B cell (primary cell): ENCODE results near the gene DRAP1. TPM values are rescaled to one million over a fixed set of nuclear protein-coding genes. Genes with fewer than 3 reads are reported as not detected.

ENCODE experiments used
- ATAC-seq: fragments of 200-7000 bp; cut with Tn5 transposase; one replicate; pipeline ENCODE4 v1.10.0; 2021; ENCODE audit warnings: low read depth, mild to moderate bottlenecking, moderate number of reproducible peaks, moderate library complexity
- CTCF ChIA-PET: fragments of 350-600 bp; sonication (Branson Sonifier 250); formaldehyde crosslinking; loops from one replicate; lab custom pipeline; 2021; ENCODE audit warnings: antibody characterized with exemption, inconsistent platforms; lab: Charles Lee
- POLR2A ChIA-PET: fragments of 350-600 bp; sonication (Branson Sonifier 250); formaldehyde crosslinking; loops from one replicate; lab custom pipeline; 2021; ENCODE audit warnings: antibody characterized with exemption; lab: Charles Lee
- DNase-seq: peaks from one replicate; pipeline ENCODE4 v3.0.0; 2013
- H2AFZ ChIP-seq: 2 replicates; pipeline ENCODE4 v1.6.1; 2012; ENCODE audit warnings: mild to moderate bottlenecking, low read depth, low read length; ENCODE audit not compliant: insufficient read depth, poor library complexity, severe bottlenecking
- H3K27ac ChIP-seq, 2 donors: 1 replicate in 1 of 2; 2 replicates in 1 of 2; pipeline ENCODE4 v1.5.1; 2012 to 2013; ENCODE audit warnings: low read length in 2 of 2, mild to moderate bottlenecking in 2 of 2, moderate library complexity in 1 of 2
- H3K27me3 ChIP-seq, 4 experiments: fragments of 200-600 bp in 1 of 4; sonication (generic) in 1 of 4; replicated peaks in 1 of 4; 1 replicate in 2 of 4; 2 replicates in 2 of 4; pipeline versions ENCODE4 v1.6.1 to v1.7.0; 2013 to 2016; ENCODE audit warnings: low read length in 3 of 4, mild to moderate bottlenecking in 2 of 4, mixed read lengths in 1 of 4, moderate library complexity in 1 of 4; ENCODE audit not compliant: insufficient read depth in 4 of 4, control insufficient read depth in 3 of 4; ENCODE audit errors: control extremely low read depth in 1 of 4
- H3K36me3 ChIP-seq, 2 experiments: replicated peaks in 1 of 2; 1 replicate in 1 of 2; 2 replicates in 1 of 2; pipeline versions ENCODE4 v1.6.1 to v1.7.1; 2013; ENCODE audit warnings: low read length in 1 of 2; ENCODE audit not compliant: insufficient read depth in 2 of 2, control insufficient read depth in 1 of 2; ENCODE audit errors: control extremely low read depth in 1 of 2, extremely low read depth in 1 of 2
- H3K4me1 ChIP-seq, 2 donors: fragments of 200-600 bp in 1 of 2; sonication (generic) in 1 of 2; 1 replicate in 1 of 2; 2 replicates in 1 of 2; pipeline versions ENCODE4 v1.5.1 to v1.6.1; 2013 to 2017; ENCODE audit warnings: low read length in 2 of 2; ENCODE audit not compliant: control insufficient read depth in 2 of 2, insufficient read depth in 2 of 2
- H3K4me2 ChIP-seq: replicated peaks from 2 replicates; pipeline ENCODE3; 2012; ENCODE audit warnings: mild to moderate bottlenecking, low read depth, low read length; ENCODE audit not compliant: poor library complexity, severe bottlenecking
- H3K4me3 ChIP-seq, 5 experiments: fragments of 200-600 bp in 1 of 5; sonication (generic) in 1 of 5; 1 replicate in 3 of 5; 2 replicates in 2 of 5; pipeline versions ENCODE4 v1.5.1 to v1.7.0; 2011 to 2016; ENCODE audit warnings: low read length in 4 of 5, mild to moderate bottlenecking in 4 of 5, low read depth in 2 of 5, control low read depth in 1 of 5, moderate library complexity in 1 of 5; ENCODE audit not compliant: insufficient read depth in 1 of 5; ENCODE audit errors: control extremely low read depth in 1 of 5, extremely low read depth in 1 of 5
- H3K79me2 ChIP-seq: fragments of 200-600 bp; sonication (generic); one replicate; pipeline ENCODE4 v1.6.0; 2016; ENCODE audit warnings: low read length; ENCODE audit not compliant: control insufficient read depth, insufficient read depth
- H3K9ac ChIP-seq: fragments of 200-600 bp; sonication (generic); 2 replicates; pipeline ENCODE4 v1.6.1; 2017; ENCODE audit warnings: mild to moderate bottlenecking, low read length, moderate library complexity
- H3K9me3 ChIP-seq, 3 donors: one replicate each; pipeline versions ENCODE4 v1.6.1 to v1.7.1; 2013; ENCODE audit warnings: low read length in 2 of 3; ENCODE audit not compliant: control insufficient read depth in 2 of 3, insufficient read depth in 1 of 3; ENCODE audit errors: control extremely low read depth in 1 of 3
- H4K20me1 ChIP-seq: 2 replicates; pipeline ENCODE4 v1.6.0; 2012; ENCODE audit warnings: mild to moderate bottlenecking, low read length; ENCODE audit not compliant: insufficient read depth, control insufficient read depth, poor library complexity, severe bottlenecking
- H3K27ac Mint-ChIP-seq: one replicate; pipeline ENCODE4 v1.8.0; 2021; ENCODE audit warnings: mixed read lengths
- H3K27me3 Mint-ChIP-seq: one replicate; pipeline ENCODE4 v1.8.0; 2021; ENCODE audit warnings: mixed read lengths
- H3K4me1 Mint-ChIP-seq: one replicate; pipeline ENCODE4 v1.8.0; 2021; ENCODE audit warnings: mixed read lengths
- H3K4me3 Mint-ChIP-seq: one replicate; pipeline ENCODE4 v1.8.0; 2021; ENCODE audit warnings: mixed read lengths
- H3K9me3 Mint-ChIP-seq: one replicate; pipeline ENCODE4 v1.8.0; 2022; ENCODE audit warnings: mixed read lengths; ENCODE audit not compliant: insufficient read depth
- CTCF ChIP-seq: fragments of 200-600 bp; IDR thresholded peaks from one replicate; pipeline ENCODE4 v1.8.0; 2022; ENCODE audit warnings: antibody characterized with exemption, mild to moderate bottlenecking
- EZH2 ChIP-seq: IDR thresholded peaks from 2 replicates; pipeline ENCODE4 v1.6.1; 2012; ENCODE audit warnings: borderline replicate concordance, low read depth, mild to moderate bottlenecking, moderate library complexity, low read length; ENCODE audit not compliant: insufficient read depth, poor library complexity, severe bottlenecking
- WGBS: methylation state at CpG from one replicate; pipeline ENCODE4 v1.1.5; 2013; ENCODE audit warnings: missing lambda C conversion rate; ENCODE audit not compliant: insufficient coverage; 5-methylcytosine and 5-hydroxymethylcytosine counted together
- intact Hi-C: fragments of 100-400 bp; cut with micrococcal nuclease; formaldehyde crosslinking; loops from one replicate; pipeline ENCODE4 v1.10.0; 2022
- polyA plus RNA-seq: library from polyadenylated mRNA; depleted of rRNA; stranded (reverse); fragments of >200 nt; gene quantifications from 2 replicates; pipeline ENCODE4 v1.2.3, GENCODE V29; 2012
- total RNA-seq, 2 donors: library from RNA; stranded (reverse); fragments of 120-200 nt in 1 of 2; gene quantifications; 1 replicate in 1 of 2; 2 replicates in 1 of 2; pipeline versions ENCODE4 v1.2.3 to v1.2.4, GENCODE V29; 2013 to 2022

The DRAP1 gene
- total and polyA plus RNA-seq, 2 donors (not counting 1 experiment from before 2014, with no cell fraction given): 71.7 to 83.9 TPM

- peaks cover 0 to 3% (median 0%) of the 10 kb centered on the region in 3 donors for H3K9me3 ChIP-seq
- peak within 1 kb of the TSS; percentile 94 for H2AFZ ChIP-seq
- Mint-ChIP-seq H3K27me3 (no peaks in the 10 kb centered on the region), H3K9me3 (no peaks in the 10 kb centered on the region), H3K4me1 (peaks cover 51% of the 10 kb centered on the region), H3K27ac (peak within 1 kb of the TSS; percentile 98), H3K4me3 (peak within 1 kb of the TSS; percentile 98)
- POLR2A ChIA-PET: interaction anchor here (0.6 to 2.2 kb wide), 11 partner anchors 32 to 897 kb away, joined by 3 to 14 read pairs (median 6); partner anchors contain the start of genes BANF1, CCDC85B, CFL1 and EIF1AD
- TF ChIP-seq CTCF (no peak), EZH2 (no peak)
- peak; percentile 90 for ATAC-seq
- H3K4me3 ChIP-seq: peak within 1 kb of the TSS; percentile 74 to 90 (median 87)
- DNase-seq: peak; percentile 97
- WGBS: under 1% methylated on average over 95 of the region's 97 CpGs
- H3K4me1 ChIP-seq: peaks cover 34 to 45% of the 10 kb centered on the region in 2 donors
- peaks cover 37% of the 10 kb centered on the region for H4K20me1 ChIP-seq
- peaks cover 6 to 30% of the 10 kb centered on the region in 2 experiments for H3K36me3 ChIP-seq
- peak within 1 kb of the TSS; percentile 97 for H3K9ac ChIP-seq
- intact Hi-C loops: loop anchor here (1.0 kb wide), 6 partner anchors 33 to 241 kb away; partner anchors contain the start of genes BANF1, C11orf68, DRAP1 and EIF1AD
- peaks cover 54% of the 10 kb centered on the region for H3K79me2 ChIP-seq
- H3K27me3 ChIP-seq: no peaks in the 10 kb centered on the region
- CTCF ChIA-PET: interaction anchor here (0.9 to 3.4 kb wide), 6 partner anchors 20 to 181 kb away, joined by 3 to 27 read pairs (median 4); partner anchors contain the start of genes BANF1, CCDC85B, EIF1AD and FIBP
- H3K4me2 ChIP-seq: peak within 1 kb of the TSS; percentile 95
- H3K27ac ChIP-seq: peak within 1 kb of the TSS; percentile 77 to 89
Observed at GRCh38 chr11:65961267-65962140, 42.3 kb downstream of the DRAP1 start, which contains the start of gene SART1. SART1 (plus strand) TSS chr11:65961734; CDS start chr11:65961781, 47 bp downstream.
